Kidney epithelial cell (primary cell): Measurements from ENCODE around the gene TMEM244. TPM values are rescaled to one million over a fixed set of nuclear protein-coding genes. Genes with fewer than 3 reads are reported as not detected.

Experiments
- DNase-seq: peaks from one replicate; pipeline ENCODE4 v3.0.0-alpha.2; 2010; ENCODE audit warnings: low read depth
- H3K27me3 ChIP-seq: 2 replicates; pipeline ENCODE4 v1.6.0; 2011; ENCODE audit warnings: low read length; ENCODE audit not compliant: control insufficient read depth, insufficient read depth
- H3K36me3 ChIP-seq: 2 replicates; pipeline ENCODE4 v1.5.1; 2011; ENCODE audit warnings: low read length; ENCODE audit not compliant: control insufficient read depth, insufficient read depth
- H3K4me3 ChIP-seq: 2 replicates; pipeline ENCODE4 v1.5.1; 2011; ENCODE audit warnings: low read depth, mild to moderate bottlenecking, control low read depth, low read length
- total RNA-seq: library from RNA; depleted of rRNA; stranded (reverse); fragments of >200 nt; gene quantifications from 2 replicates; pipeline ENCODE4 v1.2.3, GENCODE V29; 2015
- TF ChIP-seq, protein P1 (sequence below): IDR thresholded peaks from 2 replicates; pipeline ENCODE4 v1.5.1; 2011; ENCODE audit warnings: mild to moderate bottlenecking, moderate library complexity, low read length, control low read depth, inconsistent platforms; ENCODE audit not compliant: insufficient read depth, poor library complexity, severe bottlenecking

The TMEM244 gene
- total RNA-seq, 1 donor from 2014 or later, result not detected

DNA sequence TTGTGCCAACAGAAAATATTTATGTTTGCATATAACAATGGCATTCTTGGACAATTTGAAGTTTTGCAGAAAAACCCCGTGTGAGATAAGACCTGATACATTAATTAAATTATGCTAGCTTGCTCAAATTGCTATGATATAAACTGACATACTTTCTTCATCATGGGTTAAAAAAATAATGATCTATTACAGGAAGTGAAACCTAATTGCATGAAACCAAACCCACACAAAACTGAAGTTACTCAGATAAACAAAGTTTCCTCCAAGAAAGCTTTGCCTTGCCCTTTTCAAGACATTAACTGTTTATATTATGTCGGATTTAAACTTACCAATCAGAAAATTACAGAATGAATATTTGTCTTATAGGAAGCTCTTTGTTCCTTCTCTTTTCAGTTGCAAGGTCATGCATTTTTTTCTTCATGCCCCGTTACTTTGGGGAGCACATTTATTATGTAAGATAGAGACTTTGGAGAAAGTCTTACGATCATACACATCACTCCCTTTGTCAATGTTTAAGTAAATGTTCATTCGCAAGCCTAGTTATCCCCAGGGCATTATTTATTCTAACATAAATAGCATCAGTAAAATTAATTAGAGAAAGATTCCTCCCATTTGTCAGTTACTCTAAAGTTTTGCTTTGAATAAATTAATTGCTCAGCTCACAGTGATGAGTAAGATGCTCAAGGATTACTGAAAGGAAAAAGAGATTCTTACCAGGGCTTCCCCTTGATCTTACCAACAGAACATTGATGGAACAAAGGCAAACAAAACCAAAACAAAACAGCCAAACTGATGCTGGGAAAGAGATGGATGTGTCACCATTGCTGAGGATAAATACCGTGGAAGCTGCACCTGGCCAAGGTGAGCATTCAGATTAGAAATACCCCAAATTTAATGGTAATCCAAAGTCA lies 14.8 kb upstream of the TMEM244 start:
- TF ChIP-seq, protein P1, sequence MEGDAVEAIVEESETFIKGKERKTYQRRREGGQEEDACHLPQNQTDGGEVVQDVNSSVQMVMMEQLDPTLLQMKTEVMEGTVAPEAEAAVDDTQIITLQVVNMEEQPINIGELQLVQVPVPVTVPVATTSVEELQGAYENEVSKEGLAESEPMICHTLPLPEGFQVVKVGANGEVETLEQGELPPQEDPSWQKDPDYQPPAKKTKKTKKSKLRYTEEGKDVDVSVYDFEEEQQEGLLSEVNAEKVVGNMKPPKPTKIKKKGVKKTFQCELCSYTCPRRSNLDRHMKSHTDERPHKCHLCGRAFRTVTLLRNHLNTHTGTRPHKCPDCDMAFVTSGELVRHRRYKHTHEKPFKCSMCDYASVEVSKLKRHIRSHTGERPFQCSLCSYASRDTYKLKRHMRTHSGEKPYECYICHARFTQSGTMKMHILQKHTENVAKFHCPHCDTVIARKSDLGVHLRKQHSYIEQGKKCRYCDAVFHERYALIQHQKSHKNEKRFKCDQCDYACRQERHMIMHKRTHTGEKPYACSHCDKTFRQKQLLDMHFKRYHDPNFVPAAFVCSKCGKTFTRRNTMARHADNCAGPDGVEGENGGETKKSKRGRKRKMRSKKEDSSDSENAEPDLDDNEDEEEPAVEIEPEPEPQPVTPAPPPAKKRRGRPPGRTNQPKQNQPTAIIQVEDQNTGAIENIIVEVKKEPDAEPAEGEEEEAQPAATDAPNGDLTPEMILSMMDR, result no peak

GRCh38 chr6:129874837-129875236 lies 13.7 kb upstream of the TMEM244 start:
- Histone ChIP-seq H3K27me3 (no peaks in the 10 kb centered on the region), H3K36me3 (no peaks in the 10 kb centered on the region), H3K4me3 (no peak overlapping the region)
- no peak for DNase-seq
- TF ChIP-seq, protein P1, result no peak

More for the DNA sequence above, 14.8 kb upstream of the TMEM244 start:
- no peak overlapping the region for H3K4me3 ChIP-seq
- DNase-seq, result no peak
- no peaks in the 10 kb centered on the region for H3K27me3 ChIP-seq
- H3K36me3 ChIP-seq, result no peaks in the 10 kb centered on the region

GRCh38 chr6:129872586-129872985 lies 11.5 kb upstream of the TMEM244 start:
- no peaks in the 10 kb centered on the region for H3K36me3 ChIP-seq
- TF ChIP-seq, protein P1, result no peak
- no peaks in the 10 kb centered on the region for H3K27me3 ChIP-seq
- DNase-seq, result no peak
- no peak overlapping the region for H3K4me3 ChIP-seq

DNA sequence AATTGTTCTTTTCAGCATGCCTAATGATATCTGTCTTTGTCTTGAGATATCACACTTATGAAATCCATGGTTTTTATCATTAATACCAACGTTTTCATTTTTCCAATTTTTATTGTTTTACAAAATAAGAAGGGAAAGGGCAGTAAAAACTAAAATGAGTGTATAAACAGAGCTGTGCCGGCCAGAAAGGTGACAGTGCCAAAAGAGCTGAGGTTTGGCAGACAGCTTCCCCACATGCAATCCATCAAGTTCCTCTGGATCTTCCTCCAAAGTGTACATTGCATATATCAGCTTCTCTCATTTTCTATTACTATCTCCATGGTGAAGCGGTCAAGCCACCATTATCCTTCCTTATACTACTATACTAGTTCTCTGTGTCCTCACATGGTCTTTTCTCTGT lies 10.1 kb upstream of the TMEM244 start:
- Histone ChIP-seq H3K27me3 (no peaks in the 10 kb centered on the region), H3K36me3 (no peaks in the 10 kb centered on the region), H3K4me3 (no peak overlapping the region)
- DNase-seq, result no peak
- TF ChIP-seq, protein P1, result no peak

DNA sequence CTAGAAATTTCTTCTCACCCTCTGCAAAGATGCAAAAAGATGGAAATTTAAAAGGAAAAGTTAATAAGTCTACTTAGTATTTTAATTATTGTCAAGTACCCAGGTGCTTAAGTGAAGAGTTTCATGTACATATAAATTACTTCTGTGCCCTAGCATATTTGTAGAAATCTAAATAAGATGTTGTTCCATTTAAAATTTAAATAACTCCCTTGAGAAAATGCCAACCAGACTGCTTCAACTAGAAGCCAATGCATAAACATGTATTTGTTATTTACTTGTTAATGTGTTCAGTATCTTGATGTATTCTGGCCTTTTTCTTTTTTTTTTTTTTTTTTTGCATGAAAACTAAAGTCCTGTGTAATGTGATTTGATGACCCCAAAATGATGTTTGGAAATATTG lies 6.3 kb upstream of the TMEM244 start:
- TF ChIP-seq, protein P1, result no peak
- DNase-seq, result no peak

DNA sequence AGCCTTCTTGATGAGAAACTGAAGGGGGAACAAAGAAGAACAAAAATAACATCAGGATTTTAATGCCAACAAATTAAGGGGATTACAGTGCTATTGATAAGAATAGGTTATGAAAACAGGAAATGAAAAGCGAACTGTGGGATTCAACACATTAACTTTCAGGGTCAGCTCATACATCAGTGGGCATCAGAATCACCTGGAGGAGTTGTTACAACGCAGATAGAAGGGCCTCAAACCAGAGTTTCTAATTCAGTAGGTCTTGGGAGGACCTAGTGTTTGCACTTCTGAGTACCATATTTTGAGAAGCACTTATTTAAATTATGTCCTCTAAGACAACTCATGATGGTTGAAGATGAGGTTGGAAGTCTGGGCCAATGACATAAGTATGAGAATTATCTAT lies 5.6 kb upstream of the TMEM244 start:
- DNase-seq, result no peak
- no peak overlapping the region for H3K4me3 ChIP-seq
- H3K36me3 ChIP-seq, result no peaks in the 10 kb centered on the region
- H3K27me3 ChIP-seq, result no peaks in the 10 kb centered on the region
- TF ChIP-seq, protein P1, result no peak

More for the DNA sequence above, 6.3 kb upstream of the TMEM244 start:
- Histone ChIP-seq H3K4me3 (no peak overlapping the region), H3K27me3 (no peaks in the 10 kb centered on the region), H3K36me3 (no peaks in the 10 kb centered on the region)
